A673 (cell line): ENCODE measurements around the gene NEURL3.

ENCODE experiments used
- EZH2 ChIP-seq: fragments of 200-600 bp; sonication (generic); IDR thresholded peaks from 2 replicates; pipeline ENCODE4 v1.6.1; 2017; ENCODE audit warnings: borderline replicate concordance, low read depth, mild to moderate bottlenecking, mixed read lengths, antibody characterized with exemption, low read length; ENCODE audit not compliant: poor library complexity, severe bottlenecking
- TF ChIP-seq, protein P1 (sequence below): fragments of 300-800, 200-600 bp; sonication (generic); conservative IDR thresholded peaks from 2 replicates; pipeline ENCODE4 v1.5.1; 2017; ENCODE audit warnings: low read depth, mild to moderate bottlenecking, antibody characterized with exemption, low read length, moderate library complexity, mixed read lengths

GRCh38 chr2:96523659-96524481 is 18.7 kb upstream of the NEURL3 start:
- TF ChIP-seq, protein P1, sequence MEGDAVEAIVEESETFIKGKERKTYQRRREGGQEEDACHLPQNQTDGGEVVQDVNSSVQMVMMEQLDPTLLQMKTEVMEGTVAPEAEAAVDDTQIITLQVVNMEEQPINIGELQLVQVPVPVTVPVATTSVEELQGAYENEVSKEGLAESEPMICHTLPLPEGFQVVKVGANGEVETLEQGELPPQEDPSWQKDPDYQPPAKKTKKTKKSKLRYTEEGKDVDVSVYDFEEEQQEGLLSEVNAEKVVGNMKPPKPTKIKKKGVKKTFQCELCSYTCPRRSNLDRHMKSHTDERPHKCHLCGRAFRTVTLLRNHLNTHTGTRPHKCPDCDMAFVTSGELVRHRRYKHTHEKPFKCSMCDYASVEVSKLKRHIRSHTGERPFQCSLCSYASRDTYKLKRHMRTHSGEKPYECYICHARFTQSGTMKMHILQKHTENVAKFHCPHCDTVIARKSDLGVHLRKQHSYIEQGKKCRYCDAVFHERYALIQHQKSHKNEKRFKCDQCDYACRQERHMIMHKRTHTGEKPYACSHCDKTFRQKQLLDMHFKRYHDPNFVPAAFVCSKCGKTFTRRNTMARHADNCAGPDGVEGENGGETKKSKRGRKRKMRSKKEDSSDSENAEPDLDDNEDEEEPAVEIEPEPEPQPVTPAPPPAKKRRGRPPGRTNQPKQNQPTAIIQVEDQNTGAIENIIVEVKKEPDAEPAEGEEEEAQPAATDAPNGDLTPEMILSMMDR, result no peak
- TF ChIP-seq EZH2, result no peak
